Dermis lymphatic vessel endothelial cell (primary cell): Measurements from ENCODE around the gene KLHL20. TPM values are rescaled to one million over a fixed set of nuclear protein-coding genes. Genes with fewer than 3 reads are reported as not detected.

Experiments
- total RNA-seq: library from RNA; depleted of rRNA; stranded (reverse); fragments of >200 nt; gene quantifications from 2 replicates; pipeline ENCODE4 v1.2.1, GENCODE V29; 2014

KLHL20 gene, protein sequence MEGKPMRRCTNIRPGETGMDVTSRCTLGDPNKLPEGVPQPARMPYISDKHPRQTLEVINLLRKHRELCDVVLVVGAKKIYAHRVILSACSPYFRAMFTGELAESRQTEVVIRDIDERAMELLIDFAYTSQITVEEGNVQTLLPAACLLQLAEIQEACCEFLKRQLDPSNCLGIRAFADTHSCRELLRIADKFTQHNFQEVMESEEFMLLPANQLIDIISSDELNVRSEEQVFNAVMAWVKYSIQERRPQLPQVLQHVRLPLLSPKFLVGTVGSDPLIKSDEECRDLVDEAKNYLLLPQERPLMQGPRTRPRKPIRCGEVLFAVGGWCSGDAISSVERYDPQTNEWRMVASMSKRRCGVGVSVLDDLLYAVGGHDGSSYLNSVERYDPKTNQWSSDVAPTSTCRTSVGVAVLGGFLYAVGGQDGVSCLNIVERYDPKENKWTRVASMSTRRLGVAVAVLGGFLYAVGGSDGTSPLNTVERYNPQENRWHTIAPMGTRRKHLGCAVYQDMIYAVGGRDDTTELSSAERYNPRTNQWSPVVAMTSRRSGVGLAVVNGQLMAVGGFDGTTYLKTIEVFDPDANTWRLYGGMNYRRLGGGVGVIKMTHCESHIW
- total RNA-seq = 40.1 and 44.3 TPM in 2 replicates

DNA sequence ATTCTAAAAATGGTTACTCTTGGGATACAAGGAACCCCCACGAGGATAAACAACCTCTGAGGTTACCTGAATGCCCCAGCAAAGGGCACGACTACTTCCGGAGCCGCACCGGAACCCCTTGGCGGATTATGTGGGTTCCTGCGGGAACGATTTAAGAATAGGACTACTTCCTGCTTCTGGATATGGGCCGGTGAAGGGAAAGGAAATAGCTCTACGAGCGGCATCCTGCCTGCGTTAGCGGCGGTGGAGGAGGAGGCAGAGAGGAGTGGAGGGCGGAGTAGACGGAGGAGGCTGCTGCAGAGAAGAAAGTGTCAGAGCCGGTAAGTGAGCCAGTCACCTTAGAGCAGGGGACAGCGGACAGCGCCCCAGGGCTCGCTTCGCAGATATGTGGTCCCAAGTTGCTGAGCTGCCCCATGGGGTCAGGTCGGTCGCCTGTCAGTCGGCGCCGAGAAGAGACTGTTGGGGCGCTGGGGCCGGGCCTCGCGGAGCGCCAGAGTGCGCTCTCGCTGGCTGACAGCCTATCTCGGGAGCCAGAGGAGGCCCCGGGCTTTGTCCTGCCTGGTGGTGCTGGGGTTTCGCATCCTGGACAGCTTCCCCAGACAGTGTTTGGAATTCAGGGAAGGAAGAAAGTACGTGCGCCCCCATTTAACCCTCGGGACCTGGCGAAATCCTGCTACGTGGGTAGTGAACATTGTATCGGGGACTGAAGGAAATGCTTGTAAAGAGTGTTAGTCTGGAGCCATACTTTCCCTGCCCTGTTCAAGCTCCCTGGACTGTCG lies at the start of gene KLHL20:
Gene KLHL20 (plus strand): TSS at position 223 of the 779 bp plus-strand sequence. CDS start 1,063 bp downstream, outside the sequence.

GRCh38 chr1:173669491-173669941 lies 45.3 kb upstream of the KLHL20 start, which contains the start of gene ANKRD45:
ANKRD45 (minus strand) TSS chr1:173669851; CDS start chr1:173659418, 10,433 bp downstream.

GRCh38 chr1:173824315-173825081 lies 109.7 kb downstream of the KLHL20 start, which contains the start of the genes CENPL and DARS2:
CENPL (minus strand) TSS chr1:173824883; CDS start chr1:173811299, 13,584 bp downstream.
DARS2 (plus strand) TSS chr1:173824673; CDS start chr1:173825230, 557 bp downstream.

Other genes with a start within 250 kb of the KLHL20 start
- gene PRDX6, start 237.6 kb upstream of the KLHL20 start, total RNA-seq = 98.1 and 109 TPM in 2 replicates
- gene SLC9C2, start 111.9 kb upstream of the KLHL20 start, total RNA-seq = not detected in 2 replicates
- not detected in 2 replicates for gene TEX50, start 79.6 kb upstream of the KLHL20 start, total RNA-seq
- under 0.01 TPM in 1 of 2 replicates, not detected in the other for gene ANKRD45, start 45.1 kb upstream of the KLHL20 start, total RNA-seq
- 9.1 and 10.5 TPM in 2 replicates for gene DARS2, start 109.7 kb downstream of the KLHL20 start, total RNA-seq
- gene CENPL, start 109.9 kb downstream of the KLHL20 start, total RNA-seq = 4.7 and 5.3 TPM in 2 replicates
- 542 and 586 TPM in 2 replicates for gene GAS5, start 153.0 kb downstream of the KLHL20 start, total RNA-seq
- 4.9 and 5.2 TPM in 2 replicates for gene ZBTB37, start 153.4 kb downstream of the KLHL20 start, total RNA-seq
- gene SERPINC1, start 202.3 kb downstream of the KLHL20 start, total RNA-seq = 0.22 TPM in 1 of 2 replicates, not detected in the other